Non-pigmented ciliary epithelial cell (primary cell): ENCODE measurements around the gene FKBP1A.
"Not testable (repeated sequence)": the region's sequence is repeated elsewhere in the genome, so short reads cannot be mapped to it uniquely, and the experiment has no call there.

Experiments
- DNase-seq: peaks from one replicate; pipeline ENCODE4 v3.0.0-alpha.2; 2010; ENCODE audit warnings: low read depth

FKBP1A gene

DNA sequence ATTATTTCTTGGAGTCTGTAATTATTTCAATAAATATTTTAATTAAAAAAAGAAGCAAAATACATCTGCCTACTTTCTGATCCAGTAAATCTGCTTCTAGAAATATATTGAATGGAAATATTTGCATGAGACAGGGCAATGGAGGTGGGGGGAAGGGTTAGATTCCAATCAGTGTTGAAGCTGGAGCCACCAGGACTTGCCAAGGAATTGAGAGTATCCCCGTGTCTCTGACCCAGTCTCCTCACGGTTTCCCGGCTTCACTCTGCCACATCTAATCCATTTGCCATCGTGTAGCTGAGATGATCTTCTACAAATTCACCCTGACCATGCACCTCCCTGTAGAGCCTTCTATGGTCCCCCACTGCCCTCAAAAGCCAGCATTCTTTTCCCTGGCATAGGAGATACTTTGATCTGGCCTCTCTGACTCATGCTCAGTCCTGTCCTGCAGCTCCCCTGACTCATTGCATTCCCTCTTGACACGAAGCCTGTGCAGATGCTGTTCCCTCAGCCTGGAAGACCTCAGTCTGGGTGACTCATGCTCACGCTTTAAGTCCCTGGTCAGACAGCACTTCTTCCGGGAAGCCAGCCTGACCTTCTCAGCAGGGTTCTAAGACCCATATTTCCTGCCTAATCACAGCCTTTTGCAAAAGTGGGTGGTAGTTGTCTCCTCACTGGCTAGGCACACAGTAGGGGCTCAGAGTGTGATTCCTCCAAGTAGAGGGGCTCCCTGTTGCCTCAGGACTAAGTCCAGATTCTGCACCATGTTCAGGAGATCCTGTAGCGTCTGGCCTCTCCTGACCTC lies 23.0 kb upstream of the FKBP1A start:
- DNase-seq = peak; percentile 92

DNA sequence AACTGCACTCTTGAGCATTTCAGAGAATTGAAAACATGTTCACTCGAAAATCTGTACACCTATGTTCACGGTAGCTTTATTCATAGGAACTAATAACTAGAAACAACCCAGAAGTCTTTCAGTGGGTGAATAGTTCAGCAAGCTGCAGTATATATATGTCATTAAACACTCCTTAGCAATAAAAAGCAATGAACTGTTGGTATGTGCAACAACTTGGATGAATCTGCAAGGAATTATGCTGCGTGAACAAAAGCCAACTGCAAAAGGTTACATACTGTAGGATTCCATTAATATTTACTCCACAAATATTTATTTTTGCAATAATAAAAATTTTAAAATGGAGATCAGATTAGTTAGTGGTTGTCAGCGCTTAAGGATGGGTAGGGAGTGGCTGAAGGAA lies 22.1 kb upstream of the FKBP1A start:
- no peak for DNase-seq

DNA sequence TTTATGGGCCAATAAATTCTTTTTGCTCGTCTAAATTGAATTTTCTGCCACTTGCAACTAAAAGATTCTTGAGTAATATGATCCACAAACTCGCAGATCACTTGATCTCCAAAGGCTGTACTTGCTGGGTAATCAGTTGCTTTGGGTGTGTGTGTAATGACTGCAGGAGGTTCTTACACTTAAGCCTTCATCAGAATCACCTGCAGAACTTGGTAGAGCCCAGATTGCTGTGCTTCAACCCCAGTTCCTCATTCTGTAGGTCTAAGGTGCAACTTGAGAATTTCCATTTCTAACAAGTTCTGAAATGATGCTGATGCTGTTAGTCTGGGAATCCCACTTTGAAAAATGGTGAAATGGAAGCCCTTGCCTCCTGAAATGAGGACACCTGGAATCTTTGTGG lies 12.9 kb upstream of the FKBP1A start:
- no peak for DNase-seq

DNA sequence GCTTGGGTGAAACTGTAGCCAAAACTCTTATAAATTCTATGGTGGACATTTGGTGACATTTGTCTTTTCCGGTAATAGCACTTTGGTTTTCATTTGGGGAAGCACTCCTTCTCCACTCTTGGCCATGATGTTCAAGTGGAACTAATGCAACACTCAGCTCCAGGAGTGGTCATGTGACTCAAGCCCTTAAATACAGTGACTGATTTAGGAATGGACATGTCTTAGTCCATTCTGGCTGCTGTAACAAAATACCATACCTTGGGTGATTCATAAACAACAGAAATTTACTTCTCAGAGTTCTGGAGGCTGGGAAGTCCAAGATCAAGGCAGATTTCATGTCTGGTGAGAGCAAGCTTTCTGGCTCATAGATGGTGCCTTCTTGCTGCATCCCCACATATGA lies 10.8 kb upstream of the FKBP1A start:
- DNase-seq = no peak

DNA sequence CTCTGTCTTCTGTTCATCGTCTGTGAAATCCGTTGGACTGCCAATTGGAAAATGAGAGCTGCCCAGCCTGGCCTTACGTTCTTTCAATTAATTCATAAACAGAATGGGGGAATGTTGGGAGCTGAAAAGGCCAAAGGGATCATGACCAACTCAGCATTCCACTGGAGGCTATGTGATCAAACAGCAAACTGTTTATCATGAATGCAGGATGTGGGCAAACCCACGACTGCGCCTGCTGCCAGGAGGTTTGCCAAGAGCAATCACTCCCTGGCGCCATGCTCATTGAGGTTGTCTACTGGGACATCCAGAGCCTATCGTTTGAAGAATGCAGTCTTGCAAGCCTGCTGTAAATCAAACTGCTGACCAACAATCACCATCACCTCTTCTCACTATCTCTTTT lies 9.3 kb upstream of the FKBP1A start:
- no peak for DNase-seq

DNA sequence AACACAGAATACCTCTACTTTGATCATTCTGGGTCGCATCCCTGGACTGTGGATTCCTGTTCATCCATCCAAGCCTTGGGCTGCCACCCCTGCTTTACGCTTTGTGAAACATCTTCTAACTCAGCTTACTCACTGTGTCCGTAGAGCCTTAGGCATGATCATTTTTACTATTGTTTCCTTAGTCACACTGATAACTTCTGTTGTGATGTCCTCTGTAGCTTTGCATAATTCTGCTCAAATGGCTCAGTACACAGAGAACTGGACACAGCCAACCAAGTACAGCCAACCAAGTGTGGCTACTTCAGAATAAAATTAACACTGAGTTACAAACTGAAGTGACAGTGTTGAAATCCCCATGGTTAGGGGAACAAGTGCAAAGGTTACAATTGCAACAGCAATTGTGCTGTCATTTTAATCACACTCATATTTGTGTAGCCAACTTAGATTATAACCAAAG lies 8.6 kb upstream of the FKBP1A start:
- no peak for DNase-seq

DNA sequence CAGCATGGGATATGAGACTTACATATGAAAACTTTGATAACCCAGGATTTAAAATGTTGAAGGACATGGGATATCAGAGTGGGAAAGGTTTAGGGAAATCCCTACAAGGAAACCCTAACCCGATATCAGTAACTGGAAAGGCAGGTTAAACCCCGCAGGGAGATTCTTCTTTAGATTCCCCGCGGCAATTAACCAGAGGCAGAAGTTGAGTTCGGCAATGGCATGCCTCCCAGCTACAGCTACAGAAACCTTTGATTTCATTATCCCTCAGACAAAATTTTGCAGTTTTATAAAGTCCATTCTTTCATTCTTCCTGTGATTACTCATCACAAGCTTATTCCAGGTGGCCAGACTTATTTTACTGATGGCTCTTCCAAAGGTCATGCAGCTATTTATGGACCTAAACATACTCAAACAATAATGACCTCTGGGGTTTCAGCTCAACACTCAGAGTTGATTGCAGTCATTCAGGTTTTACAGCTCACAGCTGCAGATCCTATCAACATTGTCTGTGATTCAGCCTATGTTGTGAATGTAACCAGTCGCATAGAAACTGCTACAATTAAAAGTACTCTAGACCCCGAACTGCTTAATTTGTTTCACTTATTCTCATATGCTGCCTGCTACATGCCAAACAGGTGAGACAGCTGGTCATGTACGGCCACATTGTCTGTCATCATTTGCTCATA lies 7.0 kb upstream of the FKBP1A start:
- DNase-seq = not testable (repeated sequence)

DNA sequence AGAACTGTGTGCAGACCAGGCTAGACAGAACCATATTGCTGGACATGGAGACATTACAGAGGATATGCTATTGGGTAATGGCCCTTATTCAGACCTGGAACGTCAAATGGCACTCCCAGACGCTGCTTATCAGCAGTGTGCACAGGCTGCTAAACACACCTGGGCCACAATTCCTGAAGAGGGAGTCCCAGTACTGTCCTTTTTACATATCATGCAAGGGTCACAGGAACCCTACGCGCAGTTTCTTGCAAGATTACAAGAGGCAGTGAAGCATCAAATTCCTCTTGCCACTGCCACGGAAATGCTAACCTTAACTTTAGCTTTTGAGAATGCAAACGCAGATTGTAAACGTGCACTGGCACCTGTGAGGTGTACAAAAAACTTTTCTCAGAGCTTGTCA lies 5.3 kb upstream of the FKBP1A start:
- not testable (repeated sequence) for DNase-seq

DNA sequence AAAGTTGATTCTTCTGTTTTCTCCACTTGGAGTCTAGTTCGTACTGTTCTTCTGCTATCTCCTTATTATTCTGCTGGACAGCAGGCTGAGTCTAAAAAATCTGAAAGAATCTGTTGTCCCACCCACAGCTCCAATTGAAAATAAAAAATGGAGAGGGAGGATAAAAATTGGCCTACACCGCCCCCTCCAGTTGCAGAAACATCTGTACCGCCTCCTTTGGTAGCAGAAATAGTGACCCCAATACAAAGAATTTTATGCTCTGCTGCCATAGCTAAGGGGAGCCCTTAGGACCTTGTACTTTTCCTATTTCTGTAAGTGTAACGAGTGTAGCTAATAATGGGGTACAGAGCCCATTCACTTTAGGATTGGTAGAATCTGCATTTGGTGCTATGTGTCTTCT lies 4.9 kb upstream of the FKBP1A start:
- no peak for DNase-seq

DNA sequence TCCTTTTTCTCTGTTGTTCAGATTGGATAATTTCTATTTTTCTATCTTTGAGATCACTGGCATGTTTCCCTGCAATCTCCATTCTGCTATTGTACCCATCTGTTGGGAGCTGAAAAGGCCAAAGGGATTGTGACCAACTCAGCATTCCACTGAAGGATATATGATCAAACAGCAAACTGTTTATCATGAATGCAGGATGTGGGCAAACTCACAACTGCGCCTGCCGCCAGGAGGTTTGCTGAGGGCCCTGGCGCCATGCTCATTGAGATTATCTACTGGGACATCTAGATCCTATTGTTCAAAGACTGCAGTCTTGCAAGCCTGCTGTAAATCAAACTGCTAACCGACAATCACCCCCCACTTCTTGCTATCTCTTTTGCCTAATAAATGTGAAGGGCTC lies 3.8 kb upstream of the FKBP1A start:
- DNase-seq = no peak

DNA sequence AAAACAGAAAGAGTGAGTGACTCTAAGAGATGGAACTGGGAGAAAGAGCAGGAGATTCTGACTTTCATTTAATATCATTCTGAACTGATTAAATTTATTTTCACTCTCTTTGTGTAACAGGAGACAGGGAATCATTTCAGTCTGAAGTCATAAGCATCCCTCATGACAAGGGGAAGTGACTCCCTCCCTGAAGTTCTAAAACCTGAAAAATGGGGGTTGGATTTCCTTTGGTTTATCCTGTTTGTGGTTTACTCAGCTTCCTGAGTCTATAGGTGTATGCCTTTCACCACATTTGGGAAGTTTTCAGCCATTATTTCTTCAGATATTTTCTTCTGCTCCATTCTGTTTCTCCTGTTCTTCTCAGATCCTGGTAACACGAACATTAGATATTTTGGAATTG lies 3.4 kb upstream of the FKBP1A start:
- DNase-seq = no peak

DNA sequence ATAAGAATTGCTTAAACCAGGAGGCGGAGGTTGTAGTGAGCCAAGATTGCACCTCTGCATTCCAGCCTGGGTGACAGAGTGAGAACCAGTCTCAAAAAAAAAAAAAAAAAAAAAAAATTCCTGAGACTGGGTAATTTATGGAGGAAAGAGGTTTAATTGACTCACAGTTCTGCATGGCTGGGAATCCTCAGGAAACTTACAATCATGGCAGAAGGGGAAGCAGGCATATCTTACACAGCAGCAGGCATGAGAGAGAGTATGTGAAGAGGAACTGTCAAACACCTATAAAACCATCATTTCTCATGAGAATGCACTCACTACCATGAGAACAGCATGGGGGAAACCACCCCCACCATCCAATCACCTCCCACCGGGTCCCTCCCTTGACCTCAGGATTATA lies 1.8 kb upstream of the FKBP1A start:
- no peak for DNase-seq

DNA sequence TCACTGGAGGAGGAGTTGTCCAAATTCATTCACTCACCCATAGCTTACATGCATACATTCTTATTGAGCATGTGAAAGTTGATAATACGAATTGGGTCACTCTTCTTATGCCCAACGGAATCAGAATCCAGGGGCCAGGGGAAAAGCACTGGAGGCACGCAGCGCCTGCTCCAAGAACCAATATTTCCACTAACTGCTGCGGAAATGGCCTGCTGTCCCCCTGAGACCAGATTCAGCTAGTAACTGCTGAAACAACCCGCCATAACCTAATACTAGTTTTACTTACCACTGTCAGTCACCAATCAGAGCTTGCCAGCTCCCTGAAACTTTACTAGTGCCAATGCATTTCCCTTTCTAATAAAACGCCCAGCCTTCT lies 641 bp upstream of the FKBP1A start:
- no peak for DNase-seq

DNA sequence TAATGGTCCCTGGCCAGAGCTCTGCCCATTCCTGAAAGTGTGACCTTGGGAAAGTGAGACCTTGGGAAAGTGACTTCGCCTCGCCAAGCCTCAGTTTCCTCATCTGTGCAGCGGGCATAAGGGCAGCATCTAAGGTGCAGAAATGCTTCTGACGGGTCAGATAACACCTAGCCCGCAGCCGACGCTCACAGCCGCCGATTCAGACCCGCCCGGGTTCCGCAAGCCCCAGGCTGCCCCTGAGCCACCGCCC lies 486 bp downstream of the FKBP1A start:
- DNase-seq = no peak

DNA sequence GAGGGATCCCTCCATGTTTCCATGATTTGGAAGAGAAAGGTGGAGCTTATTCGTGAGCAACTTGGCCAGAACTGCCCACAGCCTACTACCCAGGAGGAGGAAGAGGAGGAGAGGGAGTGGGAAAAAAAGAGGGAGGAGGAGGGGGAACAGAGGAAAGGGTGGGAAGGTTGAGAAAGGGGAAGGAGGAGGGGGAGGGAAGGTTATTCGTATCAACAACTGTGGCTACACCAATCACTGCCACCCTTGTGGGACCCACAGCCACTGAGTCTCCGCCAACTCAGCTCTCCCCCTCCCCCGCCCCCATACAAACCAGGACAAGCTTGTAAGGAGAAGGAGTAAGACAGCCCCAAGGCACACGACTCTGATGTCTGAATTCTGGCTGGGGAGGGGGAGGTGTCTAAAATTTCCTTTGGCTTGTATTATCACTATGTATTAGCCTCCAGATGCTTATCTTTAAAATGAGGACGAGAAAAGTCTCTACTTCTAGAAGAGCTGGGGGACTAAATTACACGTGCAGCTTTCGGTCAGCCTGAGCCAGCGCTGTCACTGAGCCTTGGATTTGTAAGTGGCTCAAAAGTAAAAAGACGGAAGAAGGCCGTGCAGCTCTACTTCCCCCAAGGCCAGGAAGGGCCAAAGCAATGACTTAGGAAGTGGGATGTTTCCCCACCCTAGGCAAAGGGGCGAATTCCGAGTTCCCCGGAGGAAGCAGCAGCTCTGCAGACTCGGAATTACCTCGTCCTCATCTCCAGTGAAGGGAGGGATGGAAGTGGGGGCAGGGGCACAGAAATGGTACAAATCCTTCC lies 1.0 kb downstream of the FKBP1A start:
- DNase-seq = no peak

DNA sequence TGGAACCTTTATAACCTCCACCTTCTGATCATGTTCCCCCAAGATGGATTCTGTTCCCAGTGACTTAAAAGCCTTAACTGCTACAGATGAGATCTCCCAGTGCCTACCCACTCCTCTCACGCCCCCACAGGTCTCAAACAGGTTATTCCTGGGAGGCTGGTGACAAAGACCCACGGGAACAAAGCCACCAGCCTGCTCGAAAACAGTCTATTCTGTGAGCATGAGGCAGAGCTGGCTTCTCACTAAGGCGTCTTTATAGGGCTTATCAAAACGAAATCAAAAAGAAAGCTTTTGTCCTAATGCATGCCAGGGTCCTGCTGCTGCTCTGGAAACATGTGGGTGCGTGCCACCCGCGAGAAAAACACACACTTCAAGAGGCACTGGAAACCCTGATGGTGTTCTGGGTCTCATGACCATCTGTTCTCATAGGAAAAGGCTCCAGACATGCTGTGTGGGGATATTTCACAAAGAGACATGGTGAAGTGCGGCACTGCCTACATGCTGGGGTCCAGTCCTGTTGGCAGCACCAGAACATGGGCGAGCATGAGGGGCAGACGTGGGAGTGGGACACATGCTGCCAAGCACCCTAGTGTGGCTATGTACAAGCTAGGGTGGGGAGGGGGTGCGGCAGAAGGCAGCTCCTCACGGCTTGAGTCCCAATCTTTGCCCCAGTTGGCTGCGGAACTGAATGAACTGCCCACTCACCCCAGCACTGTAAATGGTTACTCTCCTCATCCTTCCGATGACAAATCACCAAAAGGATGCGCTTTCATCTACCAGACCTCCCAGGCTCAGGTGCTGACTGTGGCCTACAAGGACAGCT lies 2.1 kb downstream of the FKBP1A start:
- no peak for DNase-seq

DNA sequence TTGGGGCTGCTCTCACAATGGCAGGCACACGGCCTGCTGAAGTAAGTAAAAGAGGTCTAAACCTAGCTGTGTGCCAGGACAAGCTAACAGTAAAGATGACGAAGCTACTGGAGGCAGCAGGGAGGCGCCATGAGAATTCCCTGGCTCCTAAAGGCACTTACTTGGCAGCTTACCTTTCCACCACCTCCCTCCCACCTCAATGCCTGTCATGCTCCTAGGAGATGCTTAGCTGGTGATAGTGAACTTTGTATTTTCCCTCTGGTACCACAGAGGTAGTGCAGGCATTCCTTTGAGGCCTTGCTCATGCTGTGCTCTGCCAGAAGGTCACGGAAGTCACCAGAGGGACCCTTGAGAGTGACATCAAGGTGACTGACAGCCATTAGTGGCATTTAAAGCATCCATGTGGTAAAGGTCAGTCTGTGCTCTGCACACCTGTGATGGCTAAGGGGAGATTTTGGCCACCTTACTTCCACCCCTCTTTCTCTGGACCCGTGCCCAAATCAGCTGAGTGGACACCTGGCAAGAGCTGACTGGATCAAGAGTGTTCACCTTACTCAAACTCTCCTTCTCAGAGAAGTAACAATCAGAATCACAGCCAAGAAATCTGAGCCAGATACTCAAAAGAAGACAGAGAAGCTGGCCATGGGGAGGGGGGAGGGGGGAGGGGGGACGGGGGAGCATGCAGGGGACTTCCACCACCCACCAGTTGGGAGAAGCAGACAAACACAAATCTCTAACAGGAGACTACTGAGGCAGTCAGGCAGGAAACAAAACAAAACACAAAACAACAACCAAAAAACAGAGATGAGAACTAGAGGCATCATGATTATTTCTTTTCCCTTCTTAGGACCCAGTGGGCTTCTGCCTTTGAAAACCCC lies 2.9 kb downstream of the FKBP1A start:
- no peak for DNase-seq

DNA sequence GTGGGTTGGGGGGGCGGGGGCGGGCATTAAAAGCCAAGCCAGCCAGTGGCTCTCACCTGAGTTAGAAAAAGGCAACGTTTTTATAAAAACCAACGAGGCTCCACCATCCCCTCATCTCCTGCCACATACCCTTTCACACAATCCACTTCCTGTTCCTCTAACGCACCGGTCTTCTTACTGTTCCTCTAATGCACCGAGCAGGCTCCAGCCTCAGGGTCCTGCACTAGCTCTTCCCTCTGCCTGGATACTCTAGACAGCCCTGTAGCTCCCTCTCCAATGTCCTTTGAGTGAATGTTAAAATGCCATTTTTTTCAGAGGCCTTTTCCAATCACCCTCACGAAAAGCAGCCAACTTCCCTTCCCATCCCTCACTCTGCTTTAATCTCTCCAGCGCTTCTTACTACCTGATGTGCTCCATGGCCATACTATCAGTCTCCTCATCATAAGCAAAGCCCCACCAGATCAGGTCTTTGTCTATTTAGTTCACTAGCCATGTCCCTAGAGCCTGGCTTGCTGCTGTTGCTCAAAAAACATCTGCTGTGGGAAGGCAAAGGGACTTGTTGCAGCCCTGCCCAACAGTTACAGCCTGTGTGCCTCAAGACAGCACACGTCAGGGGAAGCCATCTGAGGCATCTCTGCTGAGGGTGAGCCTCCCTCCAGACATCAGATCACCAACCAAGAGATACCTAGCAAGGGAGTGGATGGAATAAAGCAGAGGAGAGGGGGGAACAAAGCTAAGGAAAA lies 3.9 kb downstream of the FKBP1A start:
- no peak for DNase-seq

DNA sequence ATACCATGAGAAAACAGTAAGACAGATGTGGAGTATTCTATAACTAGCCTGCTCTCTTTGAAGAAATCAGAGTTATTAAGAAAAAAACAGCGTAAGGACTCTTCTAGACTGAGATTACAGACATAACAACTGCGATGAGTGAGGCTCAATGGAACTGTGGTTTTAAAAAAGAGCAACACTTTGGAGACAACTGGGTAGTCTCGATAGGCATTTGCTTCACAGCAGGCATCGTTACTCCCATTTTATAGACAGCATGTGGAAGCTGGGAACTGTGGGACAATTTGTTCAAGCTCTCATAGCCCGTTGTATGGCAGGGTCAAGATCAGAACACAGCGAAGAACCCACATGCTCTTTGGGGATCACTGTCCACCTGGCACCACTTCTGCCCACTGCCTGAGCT lies 4.6 kb downstream of the FKBP1A start:
- DNase-seq = no peak

DNA sequence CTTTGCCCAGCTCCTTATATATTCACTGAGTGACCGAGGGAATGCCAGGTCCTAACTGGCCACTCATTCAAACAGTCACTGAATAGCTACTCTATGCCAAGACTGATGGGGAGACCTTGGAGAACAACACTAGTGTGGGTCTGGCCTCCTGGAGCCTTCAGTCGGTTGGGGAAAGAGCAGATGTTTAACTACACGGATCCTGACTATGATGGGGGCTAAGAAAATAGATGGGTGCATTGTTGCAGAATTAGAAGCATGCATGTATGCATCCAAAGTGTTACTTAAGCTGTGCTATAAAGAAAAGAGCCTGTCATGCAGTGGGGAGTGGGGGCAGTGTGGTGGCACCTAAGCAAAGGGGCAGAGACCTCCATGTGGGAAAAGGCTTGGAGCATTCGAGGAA lies 6.5 kb downstream of the FKBP1A start:
- DNase-seq = no peak
